ENCODE measurements around the gene TRIM23.

- no peak for TF ChIP-seq CTCF (IDR thresholded peaks at IDR 0.05; ENCODE audit: low read length)
- no peak for TF ChIP-seq EZH2phosphoT487 (IDR thresholded peaks at IDR 0.05; ENCODE audit: low read length)
Observed at GRCh38 chr5:65624571-65625555, 730 bp upstream of the TRIM23 start, which contains the start of the genes SHLD3 and TRAPPC13.

All from MM.1S (cell line).